ENCODE results near the gene CCDC121.

GRCh38 chr2:27652341-27652740 is 23.5 kb upstream of the CCDC121 start:
- TF ChIP-seq CTCF (IDR thresholded peaks at IDR 0.05; ENCODE audit: low read length): no peak
- TF ChIP-seq EZH2 (IDR thresholded peaks at IDR 0.05; ENCODE audit: borderline replicate concordance, low read length): no peak

Measured in OCI-LY1 (cell line).